MCF 10A (cell line): Measurements from ENCODE around the gene CTNNA2. TPM values are rescaled to one million over a fixed set of nuclear protein-coding genes. Genes with fewer than 3 reads are reported as not detected.

ENCODE experiments used
- BruUV-seq: library from RNA; stranded (reverse); fragments of 400-500 nt; replicated peaks from 2 replicates; lab custom pipeline; 2021; lab: Mats Ljungman, UMichigan
- CTCF ChIA-PET: fragments of 300-600 bp; sonication (Branson Sonifier 250); formaldehyde crosslinking; extraction: SDS; loops from one replicate; lab custom pipeline; 2021; ENCODE audit warnings: antibody characterized with exemption, inconsistent platforms; lab: Yijun Ruan, JAX
- POLR2A ChIA-PET: fragments of 300-600, 350-650 bp; sonication (Branson Sonifier 250); formaldehyde crosslinking; extraction: SDS; loops from one replicate; lab custom pipeline; 2020; ENCODE audit warnings: antibody characterized with exemption, inconsistent platforms; lab: Yijun Ruan, JAX
- DNase-seq: peaks from one replicate; pipeline ENCODE4 v3.0.0-alpha.2; 2018; ENCODE audit not compliant: unreplicated experiment
- H3K27ac Mint-ChIP-seq: one replicate; pipeline ENCODE4 v1.8.0; 2022; ENCODE audit warnings: mild to moderate bottlenecking, low read depth, mixed read lengths; ENCODE audit not compliant: unreplicated experiment
- H3K27me3 Mint-ChIP-seq: one replicate; pipeline ENCODE4 v1.8.0; 2022; ENCODE audit warnings: mixed read lengths; ENCODE audit not compliant: insufficient read depth, unreplicated experiment
- H3K36me3 Mint-ChIP-seq: one replicate; pipeline ENCODE4 v1.8.0; 2022; ENCODE audit warnings: mild to moderate bottlenecking, moderate library complexity, mixed read lengths; ENCODE audit not compliant: insufficient read depth, unreplicated experiment
- H3K4me1 Mint-ChIP-seq: one replicate; pipeline ENCODE4 v1.8.0; 2022; ENCODE audit warnings: mixed read lengths; ENCODE audit not compliant: insufficient read depth, unreplicated experiment
- H3K4me3 Mint-ChIP-seq: one replicate; pipeline ENCODE4 v1.8.0; 2022; ENCODE audit warnings: mild to moderate bottlenecking, moderate library complexity, mixed read lengths; ENCODE audit not compliant: unreplicated experiment
- H3K9me3 Mint-ChIP-seq: one replicate; pipeline ENCODE4 v1.8.0; 2022; ENCODE audit warnings: mixed read lengths; ENCODE audit not compliant: unreplicated experiment
- intact Hi-C: fragments of 100-400 bp; cut with micrococcal nuclease; formaldehyde crosslinking; loops from 2 replicates; pipeline ENCODE4 v1.14.1; 2022
- total RNA-seq: library from RNA; stranded (reverse); gene quantifications from 2 replicates; pipeline ENCODE4 v1.2.3, GENCODE V29; 2022
- TF ChIP-seq, protein P1 (sequence below): fragments of 200-600 bp; IDR thresholded peaks from one replicate; pipeline ENCODE4 v1.8.0; 2022; ENCODE audit warnings: antibody characterized with exemption, mild to moderate bottlenecking; ENCODE audit not compliant: unreplicated experiment

The CTNNA2 gene
- total RNA-seq, 1 experiment from 2014 or later = not detected

DNA sequence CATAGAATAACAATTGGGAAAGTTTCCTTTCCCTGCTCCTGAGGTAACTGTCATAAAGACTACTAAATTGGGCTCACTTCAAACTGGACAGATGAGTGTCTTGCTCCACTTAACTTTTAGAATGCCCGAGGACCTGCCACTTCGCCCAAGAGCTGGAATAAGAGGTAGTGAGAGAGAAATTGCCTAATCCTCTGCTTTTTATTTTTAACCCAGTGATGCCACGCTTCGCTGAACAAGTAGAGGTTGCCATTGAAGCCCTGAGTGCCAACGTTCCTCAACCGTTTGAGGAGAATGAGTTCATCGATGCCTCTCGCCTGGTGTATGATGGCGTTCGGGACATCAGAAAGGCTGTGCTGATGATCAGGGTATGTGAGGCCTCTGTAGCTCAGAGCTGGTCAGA, 1061.1 kb downstream of the CTNNA2 start:
- no peaks in the 10 kb centered on the region for H3K9me3 Mint-ChIP-seq
- H3K4me1 Mint-ChIP-seq = peaks cover 6% of the 10 kb centered on the region
- ChIA-PET CTCF (interaction anchor here (0.6 kb wide), 2 partner anchors 267 to 1329 kb away, joined by 3 read pairs; no protein-coding TSS in a partner anchor), POLR2A (no interaction called here)
- BruUV-seq = no TSS peak
- TF ChIP-seq, protein P1, sequence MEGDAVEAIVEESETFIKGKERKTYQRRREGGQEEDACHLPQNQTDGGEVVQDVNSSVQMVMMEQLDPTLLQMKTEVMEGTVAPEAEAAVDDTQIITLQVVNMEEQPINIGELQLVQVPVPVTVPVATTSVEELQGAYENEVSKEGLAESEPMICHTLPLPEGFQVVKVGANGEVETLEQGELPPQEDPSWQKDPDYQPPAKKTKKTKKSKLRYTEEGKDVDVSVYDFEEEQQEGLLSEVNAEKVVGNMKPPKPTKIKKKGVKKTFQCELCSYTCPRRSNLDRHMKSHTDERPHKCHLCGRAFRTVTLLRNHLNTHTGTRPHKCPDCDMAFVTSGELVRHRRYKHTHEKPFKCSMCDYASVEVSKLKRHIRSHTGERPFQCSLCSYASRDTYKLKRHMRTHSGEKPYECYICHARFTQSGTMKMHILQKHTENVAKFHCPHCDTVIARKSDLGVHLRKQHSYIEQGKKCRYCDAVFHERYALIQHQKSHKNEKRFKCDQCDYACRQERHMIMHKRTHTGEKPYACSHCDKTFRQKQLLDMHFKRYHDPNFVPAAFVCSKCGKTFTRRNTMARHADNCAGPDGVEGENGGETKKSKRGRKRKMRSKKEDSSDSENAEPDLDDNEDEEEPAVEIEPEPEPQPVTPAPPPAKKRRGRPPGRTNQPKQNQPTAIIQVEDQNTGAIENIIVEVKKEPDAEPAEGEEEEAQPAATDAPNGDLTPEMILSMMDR = no peak
- H3K27ac Mint-ChIP-seq = no peak overlapping the region
- intact Hi-C loops = no loop called here
- no peaks in the 10 kb centered on the region for H3K27me3 Mint-ChIP-seq
- no peak for DNase-seq
- H3K4me3 Mint-ChIP-seq = no peak overlapping the region
- no peaks in the 10 kb centered on the region for H3K36me3 Mint-ChIP-seq

DNA sequence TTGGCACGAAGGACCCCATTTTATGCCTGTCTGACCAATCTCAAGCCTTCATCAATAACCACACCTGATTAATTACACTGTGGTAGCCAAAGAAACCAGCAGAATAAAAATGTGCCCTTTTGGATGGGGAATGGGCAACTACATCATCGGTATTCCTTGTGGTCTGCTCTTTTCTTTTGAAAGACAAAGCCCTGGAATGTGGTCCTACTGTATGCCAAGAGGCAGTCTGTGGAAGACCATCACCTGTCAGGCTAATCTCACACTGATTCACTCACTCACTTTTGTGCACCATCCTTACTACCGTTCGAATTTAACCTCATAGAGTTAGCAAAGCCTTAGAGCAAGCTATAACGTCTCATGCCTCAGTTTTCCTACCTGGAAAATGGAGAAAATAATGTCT, 1066.9 kb downstream of the CTNNA2 start:
- Mint-ChIP-seq H3K27me3 (no peaks in the 10 kb centered on the region), H3K4me3 (no peak overlapping the region), H3K9me3 (no peaks in the 10 kb centered on the region), H3K27ac (no peak overlapping the region), H3K4me1 (peaks cover 6% of the 10 kb centered on the region), H3K36me3 (no peaks in the 10 kb centered on the region)
- no TSS peak for BruUV-seq
- TF ChIP-seq, protein P1 = no peak
- CTCF ChIA-PET = no interaction called here
- intact Hi-C loops = no loop called here
- POLR2A ChIA-PET = interaction anchor here (0.9 kb wide), 1 partner anchor 15 kb away, joined by 3 read pairs; no protein-coding TSS in a partner anchor
- DNase-seq = no peak

DNA sequence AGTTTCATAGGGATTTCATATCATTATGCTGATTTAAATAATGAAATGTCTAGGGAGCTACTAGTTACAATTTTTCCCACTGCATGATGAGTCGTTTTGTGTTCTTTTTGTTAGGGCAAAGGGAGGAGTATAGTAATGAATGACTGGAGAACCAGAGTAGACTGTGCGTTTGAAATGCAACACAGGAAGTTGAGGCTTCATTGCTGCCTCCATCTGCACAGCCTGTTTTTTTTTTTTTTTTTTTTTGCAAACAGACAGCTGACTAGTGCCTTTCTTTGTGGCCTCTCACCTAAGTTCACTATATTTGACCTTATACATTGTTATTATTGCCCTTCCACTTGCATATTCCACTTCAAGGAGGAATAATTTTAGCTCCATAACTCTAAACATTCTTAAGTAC, 1078.4 kb downstream of the CTNNA2 start:
- intact Hi-C loops = no loop called here
- no peak for DNase-seq
- POLR2A ChIA-PET = interaction anchor here (0.6 kb wide), 2 partner anchors 16 to 603 kb away, joined by 3 to 5 read pairs; no protein-coding TSS in a partner anchor
- Mint-ChIP-seq H3K4me3 (no peak overlapping the region), H3K36me3 (no peaks in the 10 kb centered on the region), H3K27me3 (no peaks in the 10 kb centered on the region), H3K4me1 (no peaks in the 10 kb centered on the region), H3K27ac (no peak overlapping the region), H3K9me3 (no peaks in the 10 kb centered on the region)
- BruUV-seq = no TSS peak
- CTCF ChIA-PET = no interaction called here
- TF ChIP-seq, protein P1 = no peak

DNA sequence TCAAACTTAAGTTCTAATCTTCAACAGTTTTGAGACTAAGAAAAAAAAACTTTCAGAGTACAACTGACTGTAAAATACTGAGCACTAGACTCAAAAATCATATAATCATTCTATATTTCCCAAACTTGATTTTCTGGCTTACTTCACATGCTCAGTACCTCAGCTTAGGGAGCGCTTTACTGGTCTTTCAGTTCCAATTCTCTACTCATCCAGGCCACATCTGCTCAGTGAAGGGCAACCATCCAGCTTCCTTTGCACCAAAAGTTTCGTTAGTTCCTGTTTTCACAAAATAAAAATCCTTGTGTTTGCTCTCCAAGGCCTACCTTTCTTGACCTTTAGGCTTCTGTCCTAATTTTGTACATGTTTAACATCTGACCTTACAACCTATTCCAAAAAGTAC, 1079.3 kb downstream of the CTNNA2 start:
- no peak for DNase-seq
- no peak overlapping the region for H3K27ac Mint-ChIP-seq
- no peaks in the 10 kb centered on the region for H3K4me1 Mint-ChIP-seq
- no peaks in the 10 kb centered on the region for H3K36me3 Mint-ChIP-seq
- BruUV-seq = no TSS peak
- H3K27me3 Mint-ChIP-seq = no peaks in the 10 kb centered on the region
- H3K9me3 Mint-ChIP-seq = no peaks in the 10 kb centered on the region
- intact Hi-C loops = no loop called here
- TF ChIP-seq, protein P1 = no peak
- CTCF ChIA-PET = no interaction called here
- H3K4me3 Mint-ChIP-seq = no peak overlapping the region
- POLR2A ChIA-PET = interaction anchor here (0.6 kb wide), 1 partner anchor 604 kb away, joined by 3 read pairs; no protein-coding TSS in a partner anchor
